ENCODE measurements around the gene DAZAP1. TPM values are rescaled to one million over a fixed set of nuclear protein-coding genes. Genes with fewer than 3 reads are reported as not detected.

Gene DAZAP1
- total RNA-seq, 2 experiments from 2014 or later, result 194 to 218 TPM

GRCh38 chr19:1369214-1369805, 38.1 kb upstream of the DAZAP1 start:
- no peak for DNase-seq
- peaks cover 6% of the 10 kb centered on the region for H3K4me1 Mint-ChIP-seq
- H3K36me3 Mint-ChIP-seq (ENCODE audit: low read depth), result peaks cover 6% of the 10 kb centered on the region
- no peak overlapping the region for H3K27ac Mint-ChIP-seq
- H3K4me3 Mint-ChIP-seq, result no peak overlapping the region
- ChIA-PET POLR2A (interaction anchor here (0.9 kb wide), 1 partner anchor 101 kb away, joined by 3 read pairs; no protein-coding TSS in a partner anchor), CTCF (no interaction called here)
- no peaks in the 10 kb centered on the region for H3K9me3 Mint-ChIP-seq
- no peaks in the 10 kb centered on the region for H3K27me3 Mint-ChIP-seq

- no peak overlapping the region for H3K4me3 Mint-ChIP-seq
- H3K27me3 Mint-ChIP-seq, result no peaks in the 10 kb centered on the region
- H3K4me1 Mint-ChIP-seq, result no peaks in the 10 kb centered on the region
- no peak for DNase-seq
- ChIA-PET POLR2A (interaction anchor here (0.9 kb wide), 1 partner anchor 102 kb away, joined by 3 read pairs; no protein-coding TSS in a partner anchor), CTCF (interaction anchor here (2.6 kb wide), 1 partner anchor 91 kb away, joined by 13 read pairs; no protein-coding TSS in a partner anchor)
- H3K27ac Mint-ChIP-seq, result no peak overlapping the region
- peaks cover 8% of the 10 kb centered on the region for H3K36me3 Mint-ChIP-seq (ENCODE audit: low read depth)
- no peaks in the 10 kb centered on the region for H3K9me3 Mint-ChIP-seq
These were observed 36.6 kb upstream of the DAZAP1 start for GRCh38 chr19:1370579-1371361.

GRCh38 chr19:1373042-1373533, 34.3 kb upstream of the DAZAP1 start:
- no peaks in the 10 kb centered on the region for H3K9me3 Mint-ChIP-seq
- ChIA-PET POLR2A (interaction anchor here (0.7 to 1.4 kb wide), 3 partner anchors 10 to 335 kb away, joined by 3 read pairs; partner anchors contain the start of genes CIRBP and NDUFS7), CTCF (interaction anchor here (1.3 to 3.0 kb wide), 3 partner anchors 14 to 129 kb away, joined by 3 to 13 read pairs (median 12); no protein-coding TSS in a partner anchor)
- DNase-seq, result no peak
- H3K36me3 Mint-ChIP-seq (ENCODE audit: low read depth), result peaks cover 10% of the 10 kb centered on the region
- no peak overlapping the region for H3K4me3 Mint-ChIP-seq
- H3K27ac Mint-ChIP-seq, result no peak overlapping the region
- H3K4me1 Mint-ChIP-seq, result no peaks in the 10 kb centered on the region
- no peaks in the 10 kb centered on the region for H3K27me3 Mint-ChIP-seq

GRCh38 chr19:1373534-1374249, 33.7 kb upstream of the DAZAP1 start:
- Mint-ChIP-seq H3K27me3 (no peaks in the 10 kb centered on the region), H3K36me3 (ENCODE audit: low read depth) (peaks cover 10% of the 10 kb centered on the region), H3K9me3 (no peaks in the 10 kb centered on the region), H3K4me3 (no peak overlapping the region), H3K4me1 (no peaks in the 10 kb centered on the region), H3K27ac (no peak overlapping the region)
- no peak for DNase-seq
- ChIA-PET POLR2A (interaction anchor here (1.0 to 1.4 kb wide), 2 partner anchors 10 to 105 kb away, joined by 3 read pairs; partner anchors contain the start of genes CIRBP and NDUFS7), CTCF (interaction anchor here (1.3 to 3.0 kb wide), 2 partner anchors 14 to 129 kb away, joined by 3 to 12 read pairs; no protein-coding TSS in a partner anchor)

GRCh38 chr19:1374250-1374577, 33.2 kb upstream of the DAZAP1 start:
- Mint-ChIP-seq H3K9me3 (no peaks in the 10 kb centered on the region), H3K4me3 (no peak overlapping the region), H3K4me1 (no peaks in the 10 kb centered on the region), H3K27me3 (no peaks in the 10 kb centered on the region), H3K27ac (no peak overlapping the region), H3K36me3 (ENCODE audit: low read depth) (peaks cover 10% of the 10 kb centered on the region)
- ChIA-PET POLR2A (interaction anchor here (1.0 kb wide), 1 partner anchor 9 kb away, joined by 3 read pairs; the partner anchor contains the start of gene NDUFS7), CTCF (interaction anchor here (3.0 kb wide), 1 partner anchor 130 kb away, joined by 12 read pairs; no protein-coding TSS in a partner anchor)
- no peak for DNase-seq

- Mint-ChIP-seq H3K4me1 (no peaks in the 10 kb centered on the region), H3K36me3 (ENCODE audit: low read depth) (peaks cover 10% of the 10 kb centered on the region), H3K9me3 (no peaks in the 10 kb centered on the region), H3K4me3 (no peak overlapping the region), H3K27me3 (no peaks in the 10 kb centered on the region), H3K27ac (no peak overlapping the region)
- POLR2A ChIA-PET, result no interaction called here
- no peak for DNase-seq
- CTCF ChIA-PET, result interaction anchor here (0.7 to 1.0 kb wide), 2 partner anchors 132 to 296 kb away, joined by 3 read pairs; no protein-coding TSS in a partner anchor
These were observed 31.0 kb upstream of the DAZAP1 start for GRCh38 chr19:1376415-1376805.

- ChIA-PET POLR2A (no interaction called here), CTCF (no interaction called here)
- no peak overlapping the region for H3K27ac Mint-ChIP-seq
- H3K27me3 Mint-ChIP-seq, result no peaks in the 10 kb centered on the region
- H3K36me3 Mint-ChIP-seq (ENCODE audit: low read depth), result peaks cover 10% of the 10 kb centered on the region
- no peaks in the 10 kb centered on the region for H3K4me1 Mint-ChIP-seq
- H3K4me3 Mint-ChIP-seq, result no peak overlapping the region
- no peak for DNase-seq
- H3K9me3 Mint-ChIP-seq, result no peaks in the 10 kb centered on the region
These were observed 30.0 kb upstream of the DAZAP1 start for GRCh38 chr19:1377176-1377964.

GRCh38 chr19:1377965-1378785, 29.2 kb upstream of the DAZAP1 start:
- Mint-ChIP-seq H3K27ac (no peak overlapping the region), H3K4me3 (no peak overlapping the region), H3K4me1 (peaks cover 4% of the 10 kb centered on the region), H3K9me3 (no peaks in the 10 kb centered on the region), H3K27me3 (no peaks in the 10 kb centered on the region), H3K36me3 (ENCODE audit: low read depth) (peaks cover 14% of the 10 kb centered on the region)
- ChIA-PET POLR2A (no interaction called here), CTCF (no interaction called here)
- DNase-seq, result no peak

- peaks cover 16% of the 10 kb centered on the region for H3K36me3 Mint-ChIP-seq (ENCODE audit: low read depth)
- no peak overlapping the region for H3K4me3 Mint-ChIP-seq
- POLR2A ChIA-PET, result no interaction called here
- DNase-seq, result no peak
- no peak overlapping the region for H3K27ac Mint-ChIP-seq
- no peaks in the 10 kb centered on the region for H3K9me3 Mint-ChIP-seq
- H3K4me1 Mint-ChIP-seq, result peaks cover 11% of the 10 kb centered on the region
- H3K27me3 Mint-ChIP-seq, result peaks cover 2% of the 10 kb centered on the region
- CTCF ChIA-PET, result no interaction called here
These were observed 28.1 kb upstream of the DAZAP1 start for GRCh38 chr19:1379126-1379905.

GRCh38 chr19:1379961-1380489, 27.4 kb upstream of the DAZAP1 start:
- H3K4me3 Mint-ChIP-seq, result no peak overlapping the region
- no peak overlapping the region for H3K27ac Mint-ChIP-seq
- POLR2A ChIA-PET, result no interaction called here
- peaks cover 15% of the 10 kb centered on the region for H3K36me3 Mint-ChIP-seq (ENCODE audit: low read depth)
- CTCF ChIA-PET, result no interaction called here
- peaks cover 18% of the 10 kb centered on the region for H3K4me1 Mint-ChIP-seq
- DNase-seq, result no peak
- peaks cover 2% of the 10 kb centered on the region for H3K27me3 Mint-ChIP-seq
- no peaks in the 10 kb centered on the region for H3K9me3 Mint-ChIP-seq

- Mint-ChIP-seq H3K9me3 (no peaks in the 10 kb centered on the region), H3K27ac (no peak overlapping the region), H3K27me3 (peaks cover 2% of the 10 kb centered on the region), H3K4me3 (no peak overlapping the region), H3K4me1 (peaks cover 22% of the 10 kb centered on the region), H3K36me3 (ENCODE audit: low read depth) (peaks cover 13% of the 10 kb centered on the region)
- DNase-seq, result no peak
- ChIA-PET POLR2A (interaction anchor here (1.0 to 1.6 kb wide), 4 partner anchors 10 to 107 kb away, joined by 3 to 4 read pairs (median 3); partner anchors contain the start of gene FAM174C), CTCF (interaction anchor here (0.8 to 2.2 kb wide), 2 partner anchors 138 to 276 kb away, joined by 3 to 6 read pairs; no protein-coding TSS in a partner anchor)
These were observed 25.1 kb upstream of the DAZAP1 start for GRCh38 chr19:1382250-1382649.

Data from activated CD4-positive, alpha-beta memory T cell treated with anti-CD3 and anti-CD28 coated beads, Interleukin-2, amount 10 ng/mL, durations not matched to agents 7 days and 5 days (primary cell).